Body of pancreas (tissue), 4 donors: ENCODE data around the gene AFG1L.

Experiments used
- CTCF ChIP-seq, 7 experiments: fragments of 450-650 bp in 4 of 7; fragments of 200-600 bp in 3 of 7; sonication (generic) in 3 of 7; IDR thresholded peaks; one replicate each; pipeline ENCODE4 v1.5.1; 2016 to 2019; ENCODE audit warnings: antibody characterized with exemption in 7 of 7
- POLR2A ChIP-seq, 3 donors: fragments of 450-650 bp; IDR thresholded peaks; one replicate each; pipeline ENCODE4 v1.6.1; 2016; ENCODE audit warnings: antibody characterized with exemption in 3 of 3, mild to moderate bottlenecking in 2 of 3

GRCh38 chr6:108464418-108465097 lies 169.7 kb downstream of the AFG1L start:
- no peak for TF ChIP-seq POLR2A (IDR thresholded peaks at IDR 0.05)
- TF ChIP-seq CTCF (IDR thresholded peaks at IDR 0.05), result no peak
